Spleen (tissue), 11 donors: ENCODE results near the gene SETSIP. TPM values are rescaled to one million over a fixed set of nuclear protein-coding genes. Genes with fewer than 3 reads are reported as not detected.
"Not testable (repeated sequence)": the region's sequence is repeated elsewhere in the genome, so short reads cannot be mapped to it uniquely, and the experiment has no call there.

Experiments
- DNase-seq: peaks from one replicate; pipeline ENCODE4 v3.0.0-alpha.2; 2020
- H3K27ac ChIP-seq, 8 donors: fragments of 200-600 bp; sonication (generic) in 7 of 8; 1 replicate in 4 of 8; 2 replicates in 4 of 8; pipeline versions ENCODE4 v1.5.0 to v1.8.0; 2016 to 2021; ENCODE audit warnings: inconsistent platforms in 4 of 8, mild to moderate bottlenecking in 4 of 8, moderate library complexity in 1 of 8
- H3K27me3 ChIP-seq, 7 donors: fragments of 200-600 bp; sonication (generic) in 6 of 7; replicated peaks in 1 of 7; 1 replicate in 4 of 7; 2 replicates in 3 of 7; pipeline versions ENCODE4 v1.5.0 to v1.8.0; 2016 to 2021; ENCODE audit warnings: inconsistent platforms in 3 of 7, mild to moderate bottlenecking in 1 of 7
- H3K36me3 ChIP-seq, 6 donors: fragments of 200-600 bp; sonication (generic) in 5 of 6; 1 replicate in 4 of 6; 2 replicates in 2 of 6; pipeline versions ENCODE4 v1.5.0 to v1.8.0; 2016 to 2021; ENCODE audit warnings: inconsistent platforms in 2 of 6
- H3K4me1 ChIP-seq, 6 donors: fragments of 200-600 bp; sonication (generic) in 5 of 6; 1 replicate in 3 of 6; 2 replicates in 3 of 6; pipeline versions ENCODE4 v1.5.0 to v1.8.0; 2016 to 2021; ENCODE audit warnings: inconsistent platforms in 3 of 6
- H3K4me3 ChIP-seq, 8 donors: fragments of 200-600 bp; sonication (generic) in 7 of 8; 1 replicate in 4 of 8; 2 replicates in 4 of 8; pipeline versions ENCODE4 v1.5.0 to v1.8.0; 2016 to 2021; ENCODE audit warnings: inconsistent platforms in 4 of 8, mild to moderate bottlenecking in 4 of 8, moderate library complexity in 2 of 8
- H3K9me3 ChIP-seq, 8 donors: fragments of 200-600 bp; sonication (generic) in 7 of 8; 1 replicate in 4 of 8; 2 replicates in 4 of 8; pipeline versions ENCODE4 v1.5.0 to v1.8.0; 2016 to 2021; ENCODE audit warnings: inconsistent platforms in 4 of 8
- CTCF ChIP-seq, 11 experiments: fragments of 200-600 bp in 7 of 11; fragments of 450-650 bp in 4 of 11; sonication (generic) in 4 of 11; IDR thresholded peaks in 8 of 11; conservative IDR thresholded peaks in 3 of 11; 1 replicate in 7 of 11; 2 replicates in 4 of 11; pipeline versions ENCODE4 v1.4.0 to v1.8.0; 2016 to 2021; ENCODE audit warnings: antibody characterized with exemption in 11 of 11, inconsistent platforms in 4 of 11, mild to moderate bottlenecking in 1 of 11
- POLR2A ChIP-seq, 3 donors: fragments of 450-650 bp; IDR thresholded peaks; one replicate each; pipeline ENCODE4 v1.5.1; 2017; ENCODE audit warnings: antibody characterized with exemption in 3 of 3, mild to moderate bottlenecking in 1 of 3
- POLR2AphosphoS5 ChIP-seq, 3 donors: sonication (generic); formaldehyde crosslinking; IDR thresholded peaks; one replicate each; pipeline ENCODE4 v1.5.1; 2017; ENCODE audit warnings: antibody characterized with exemption in 3 of 3
- WGBS, 5 donors: extraction: QIAGEN DNeasy Blood & Tissue Kit in 3 of 5; methylation state at CpG; one replicate each; pipeline versions ENCODE4 v1.1.5 to v1.1.7; 2013 to 2018; 5-methylcytosine and 5-hydroxymethylcytosine counted together
- intact Hi-C: fragments of 100-400 bp; cut with DNase I; formaldehyde crosslinking; loops from one replicate; pipeline ENCODE4 v1.15.0; 2023; ENCODE audit warnings: low total_unique reads
- polyA plus RNA-seq, 3 donors: library from polyadenylated mRNA; stranded (reverse); fragments of 200-250 nt; gene quantifications; one replicate each; pipeline ENCODE4 v1.2.1, GENCODE V29; 2013
- total RNA-seq, 7 donors: library from RNA; depleted of rRNA in 3 of 7; stranded (reverse); fragments of >200 nt in 3 of 7; fragmentation: NEBNext Ultra II Directional in 4 of 7; extraction: Animal tissue kit (Norgen Biotek cat#: 25700) in 4 of 7; gene quantifications; one replicate each; pipeline versions ENCODE4 v1.1.0 to v1.2.1, GENCODE V29; 2016 to 2021
- donor health status: healthy with polysubstance abuse.
- donor health status: DM: no; HTN: no; CAD: no; lungs with moderate emphysema.
- donor health status: DM: no; HTN: no; CAD: no.
- donor health status: Bipolar disorder and iron deficiency.
- donor health status: healthy.
- donor health status: DM: no; HTN: no; CAD: no.
- donor health status: DM: yes; HTN: yes; CAD: no.

SETSIP gene
- total and polyA plus RNA-seq, 10 donors: 0.15 TPM; not detected in 9

GRCh38 chr1:92079441-92079840 is 4.2 kb upstream of the SETSIP start:
- intact Hi-C loops: no loop called here
- peak overlapping the region in 1 of 8 donors; percentile 83 for H3K27ac ChIP-seq
- peak overlapping the region in 5 of 8 donors; percentile 59 to 78 (median 69) for H3K4me3 ChIP-seq
- H3K27me3 ChIP-seq: no peaks in the 10 kb centered on the region
- TF ChIP-seq POLR2A (IDR thresholded peaks at IDR 0.05): no peak
- TF ChIP-seq POLR2AphosphoS5 (IDR thresholded peaks at IDR 0.05): no peak
- no peak for TF ChIP-seq CTCF (IDR thresholded peaks at IDR 0.05 in 8 of 11, conservative IDR thresholded peaks at IDR 0.05 in 3 of 11)
- WGBS, 5 donors: 93 to 95% (median 94%) methylated on average over 7 of the region's 7 CpGs
- H3K4me1 ChIP-seq: peaks cover 0 to 20% (median 6%) of the 10 kb centered on the region in 6 donors
- H3K9me3 ChIP-seq: peaks cover 0 to 4% (median under 1%) of the 10 kb centered on the region in 8 donors
- no peaks in the 10 kb centered on the region for H3K36me3 ChIP-seq
- no peak for DNase-seq

GRCh38 chr1:92078077-92078476 is 2.9 kb upstream of the SETSIP start:
- H3K27ac ChIP-seq, H3K4me3 ChIP-seq, H3K27me3 ChIP-seq, H3K36me3 ChIP-seq, intact Hi-C loops, H3K9me3 ChIP-seq, DNase-seq: not testable (repeated sequence)
- H3K4me1 ChIP-seq: peaks cover 0 to 20% (median 6%) of the 10 kb centered on the region in 6 donors
- WGBS, 5 donors: 91 to 95% (median 92%) methylated on average over 8 of the region's 8 CpGs

- Histone ChIP-seq H3K36me3 (no peaks in the 10 kb centered on the region), H3K4me1 (peaks cover 0 to 14% (median 5%) of the 10 kb centered on the region in 6 donors), H3K27me3 (no peaks in the 10 kb centered on the region), H3K9me3 (no peaks in the 10 kb centered on the region), H3K4me3 (no peak overlapping the region), H3K27ac (no peak overlapping the region)
- DNase-seq: no peak
- 93 to 96% (median 95%) methylated on average over 5 of the region's 5 CpGs for WGBS, 5 donors
- intact Hi-C loops: no loop called here
- TF ChIP-seq CTCF (IDR thresholded peaks at IDR 0.05 in 8 of 11, conservative IDR thresholded peaks at IDR 0.05 in 3 of 11) (no peak), POLR2AphosphoS5 (IDR thresholded peaks at IDR 0.05) (no peak), POLR2A (IDR thresholded peaks at IDR 0.05) (no peak)
Measured at GRCh38 chr1:92076363-92076762, 1.2 kb upstream of the SETSIP start.

GRCh38 chr1:92074446-92074845 is 765 bp downstream of the SETSIP start:
- intact Hi-C loops, H3K4me3 ChIP-seq, DNase-seq, H3K27me3 ChIP-seq, H3K27ac ChIP-seq, H3K36me3 ChIP-seq, H3K9me3 ChIP-seq, H3K4me1 ChIP-seq: not testable (repeated sequence)

GRCh38 chr1:92070892-92071291 is 4.3 kb downstream of the SETSIP start:
- Histone ChIP-seq H3K36me3 (no peaks in the 10 kb centered on the region), H3K4me1 (no peaks in the 10 kb centered on the region), H3K27me3 (no peaks in the 10 kb centered on the region), H3K9me3 (no peaks in the 10 kb centered on the region), H3K4me3 (no peak overlapping the region), H3K27ac (no peak overlapping the region)
- TF ChIP-seq CTCF (IDR thresholded peaks at IDR 0.05 in 8 of 11, conservative IDR thresholded peaks at IDR 0.05 in 3 of 11): no peak
- no peak for TF ChIP-seq POLR2A (IDR thresholded peaks at IDR 0.05)
- TF ChIP-seq POLR2AphosphoS5 (IDR thresholded peaks at IDR 0.05): no peak
- WGBS, 5 donors: 74 to 89% (median 80%) methylated on average over 2 of the region's 2 CpGs
- DNase-seq: no peak
- intact Hi-C loops: no loop called here
